ENCODE measurements around the gene GSDME. TPM values are rescaled to one million over a fixed set of nuclear protein-coding genes. Genes with fewer than 3 reads are reported as not detected.
A peak's percentile ranks its signal among the peaks of the same experiment; 100 is the strongest.

The GSDME gene
- total RNA-seq, 1 donor from 2014 or later: 27.7 TPM

GRCh38 chr7:24748521-24748920 is 8.7 kb downstream of the GSDME start:
- H2AFZ ChIP-seq (ENCODE audit: low read depth, low read length): no peak overlapping the region
- no peaks in the 10 kb centered on the region for H3K27me3 ChIP-seq (ENCODE audit: insufficient read depth, low read length)
- H3K4me3 ChIP-seq (ENCODE audit: insufficient read depth, low read depth, low read length): no peak overlapping the region
- FAIRE-seq (no peak), DNase-seq (ENCODE audit: low read depth) (no peak)
- Mint-ChIP-seq H3K36me3 (ENCODE audit: low read depth, unreplicated experiment) (peaks cover 25% of the 10 kb centered on the region), H3K27ac (ENCODE audit: unreplicated experiment) (no peak overlapping the region), H3K4me3 (ENCODE audit: unreplicated experiment) (no peak overlapping the region), H3K9me3 (ENCODE audit: unreplicated experiment) (no peaks in the 10 kb centered on the region), H3K4me1 (ENCODE audit: low read depth, unreplicated experiment) (peaks cover 3% of the 10 kb centered on the region), H3K27me3 (ENCODE audit: low read depth, unreplicated experiment) (no peaks in the 10 kb centered on the region)
- H4K20me1 ChIP-seq (ENCODE audit: insufficient read depth, low read length): no peaks in the 10 kb centered on the region
- H3K4me2 ChIP-seq (ENCODE audit: low read length): no peak overlapping the region
- H3K79me2 ChIP-seq (ENCODE audit: insufficient read depth, low read length): no peaks in the 10 kb centered on the region
- no peak overlapping the region for H3K27ac ChIP-seq (ENCODE audit: low read depth, low read length)
- H3K9ac ChIP-seq (ENCODE audit: low read length): no peak overlapping the region
- peaks cover 3% of the 10 kb centered on the region for H3K36me3 ChIP-seq (ENCODE audit: insufficient read depth, low read length)
- peaks cover 5% of the 10 kb centered on the region for H3K4me1 ChIP-seq (ENCODE audit: insufficient read depth, low read length)
- TF ChIP-seq CTCF (IDR thresholded peaks at IDR 0.05; ENCODE audit: insufficient read depth, low read depth, low read length): no peak
- no peak for TF ChIP-seq EZH2 (IDR thresholded peaks at IDR 0.05; ENCODE audit: insufficient read depth, low read length)
- H3K9me3 ChIP-seq (ENCODE audit: insufficient read depth, low read depth, low read length): no peaks in the 10 kb centered on the region

- Histone ChIP-seq H3K4me3 (ENCODE audit: insufficient read depth, low read depth, low read length) (no peak overlapping the region), H3K27ac (ENCODE audit: low read depth, low read length) (no peak overlapping the region), H2AFZ (ENCODE audit: low read depth, low read length) (no peak overlapping the region), H3K79me2 (ENCODE audit: insufficient read depth, low read length) (no peaks in the 10 kb centered on the region), H3K4me2 (ENCODE audit: low read length) (no peak overlapping the region), H3K36me3 (ENCODE audit: insufficient read depth, low read length) (peaks cover 3% of the 10 kb centered on the region), H3K9ac (ENCODE audit: low read length) (no peak overlapping the region), H4K20me1 (ENCODE audit: insufficient read depth, low read length) (no peaks in the 10 kb centered on the region), H3K4me1 (ENCODE audit: insufficient read depth, low read length) (peaks cover 15% of the 10 kb centered on the region), H3K27me3 (ENCODE audit: insufficient read depth, low read length) (no peaks in the 10 kb centered on the region), H3K9me3 (ENCODE audit: insufficient read depth, low read depth, low read length) (no peaks in the 10 kb centered on the region)
- H3K27me3 Mint-ChIP-seq (ENCODE audit: low read depth, unreplicated experiment): no peaks in the 10 kb centered on the region
- no peak overlapping the region for H3K4me3 Mint-ChIP-seq (ENCODE audit: unreplicated experiment)
- no peaks in the 10 kb centered on the region for H3K9me3 Mint-ChIP-seq (ENCODE audit: unreplicated experiment)
- H3K36me3 Mint-ChIP-seq (ENCODE audit: low read depth, unreplicated experiment): peaks cover 25% of the 10 kb centered on the region
- peak overlapping the region; percentile 0 for H3K27ac Mint-ChIP-seq (ENCODE audit: unreplicated experiment)
- H3K4me1 Mint-ChIP-seq (ENCODE audit: low read depth, unreplicated experiment): peaks cover 12% of the 10 kb centered on the region
- DNase-seq (ENCODE audit: low read depth): no peak
- TF ChIP-seq CTCF (IDR thresholded peaks at IDR 0.05; ENCODE audit: insufficient read depth, low read depth, low read length) (no peak), EZH2 (IDR thresholded peaks at IDR 0.05; ENCODE audit: insufficient read depth, low read length) (no peak)
- FAIRE-seq: no peak
Measured at GRCh38 chr7:24745355-24745754, 11.9 kb downstream of the GSDME start.

GRCh38 chr7:24743471-24743870 is 13.8 kb downstream of the GSDME start:
- H3K9me3 Mint-ChIP-seq (ENCODE audit: unreplicated experiment): peaks cover 7% of the 10 kb centered on the region
- Histone ChIP-seq H2AFZ (ENCODE audit: low read depth, low read length) (no peak overlapping the region), H4K20me1 (ENCODE audit: insufficient read depth, low read length) (no peaks in the 10 kb centered on the region), H3K27me3 (ENCODE audit: insufficient read depth, low read length) (no peaks in the 10 kb centered on the region), H3K9ac (ENCODE audit: low read length) (no peak overlapping the region), H3K36me3 (ENCODE audit: insufficient read depth, low read length) (no peaks in the 10 kb centered on the region), H3K9me3 (ENCODE audit: insufficient read depth, low read depth, low read length) (no peaks in the 10 kb centered on the region), H3K4me2 (ENCODE audit: low read length) (no peak overlapping the region), H3K4me1 (ENCODE audit: insufficient read depth, low read length) (peaks cover 15% of the 10 kb centered on the region), H3K27ac (ENCODE audit: low read depth, low read length) (no peak overlapping the region), H3K4me3 (ENCODE audit: insufficient read depth, low read depth, low read length) (no peak overlapping the region), H3K79me2 (ENCODE audit: insufficient read depth, low read length) (no peaks in the 10 kb centered on the region)
- peaks cover 32% of the 10 kb centered on the region for H3K36me3 Mint-ChIP-seq (ENCODE audit: low read depth, unreplicated experiment)
- H3K4me3 Mint-ChIP-seq (ENCODE audit: unreplicated experiment): no peak overlapping the region
- no peak overlapping the region for H3K27ac Mint-ChIP-seq (ENCODE audit: unreplicated experiment)
- no peak for FAIRE-seq
- H3K27me3 Mint-ChIP-seq (ENCODE audit: low read depth, unreplicated experiment): no peaks in the 10 kb centered on the region
- TF ChIP-seq EZH2 (IDR thresholded peaks at IDR 0.05; ENCODE audit: insufficient read depth, low read length): no peak
- peaks cover 16% of the 10 kb centered on the region for H3K4me1 Mint-ChIP-seq (ENCODE audit: low read depth, unreplicated experiment)
- DNase-seq (ENCODE audit: low read depth): no peak

Data from astrocyte (in vitro differentiated cells and primary cell).